GM19395 (cell line): ENCODE data around the gene CNGA1.

ENCODE experiments used
- ATAC-seq: cut with Tn5 transposase; IDR thresholded peaks from one replicate; pipeline ENCODE4 v1.9.1; 2021; ENCODE audit warnings: mild to moderate bottlenecking, moderate library complexity; ENCODE audit not compliant: unreplicated experiment

The CNGA1 gene

DNA sequence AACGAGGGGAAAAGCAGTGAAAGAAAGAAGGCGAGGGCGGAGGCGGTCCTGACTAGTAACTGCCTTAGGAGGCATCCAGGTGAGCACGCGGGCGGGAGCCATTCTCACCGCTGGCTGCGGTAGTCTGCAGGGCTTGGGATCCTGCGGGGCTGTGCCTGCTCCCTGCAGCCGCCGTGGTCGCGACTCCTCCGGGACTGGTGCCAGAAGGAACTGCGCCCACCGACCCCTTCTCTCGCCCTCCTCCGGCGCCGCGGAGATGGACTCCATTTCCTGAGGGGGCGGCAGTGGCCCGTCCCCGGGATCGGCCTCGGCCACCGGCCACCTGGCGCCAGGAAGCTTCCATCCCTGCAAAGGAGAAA is 102.6 kb downstream of the CNGA1 start:
- ATAC-seq: peak; percentile 31

DNA sequence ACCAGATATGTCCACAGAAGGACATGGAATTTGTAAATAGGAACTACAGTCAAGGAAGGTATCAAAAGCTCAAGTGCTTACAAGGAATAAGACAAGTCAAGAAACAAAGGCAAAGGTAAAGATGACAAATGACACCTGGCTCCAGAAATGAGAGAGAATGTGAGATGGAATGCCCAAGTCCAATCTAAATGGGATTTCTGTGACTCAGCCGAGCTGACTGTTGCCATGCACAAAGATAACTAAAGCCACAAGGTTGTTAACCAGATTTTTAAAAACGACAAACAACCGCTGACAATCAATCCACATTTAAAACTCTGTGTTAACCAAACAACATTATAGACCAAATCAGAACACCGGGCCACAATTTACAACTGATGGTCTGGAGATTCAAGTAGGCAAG is 103.2 kb downstream of the CNGA1 start:
- ATAC-seq: no peak

DNA sequence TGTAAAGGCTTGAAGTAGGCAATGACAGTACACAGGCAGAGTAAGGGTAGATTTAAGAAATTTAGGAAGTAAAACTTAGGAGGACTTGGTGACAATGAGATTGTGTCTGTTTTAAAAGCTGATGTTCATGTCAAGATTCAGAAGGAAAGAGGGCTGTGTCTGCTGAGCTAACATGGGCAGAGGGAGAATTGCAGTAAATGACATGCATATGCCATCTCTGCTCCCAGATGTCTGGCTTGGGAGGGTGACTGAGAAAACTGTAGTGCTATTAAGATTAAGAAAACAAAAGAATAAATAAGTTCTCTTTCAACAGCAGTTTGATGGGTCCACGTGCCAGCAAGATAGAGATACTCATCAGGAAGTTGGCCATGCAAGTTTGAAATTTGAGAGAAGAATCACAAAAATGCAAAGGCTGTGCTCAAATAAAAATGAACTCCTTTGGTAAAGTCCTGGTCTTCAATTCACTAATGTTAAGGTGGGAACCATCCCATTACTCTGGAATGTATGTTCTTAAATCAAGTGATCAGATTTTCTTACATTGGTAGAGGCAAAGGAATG is 109.3 kb downstream of the CNGA1 start:
- no peak for ATAC-seq

DNA sequence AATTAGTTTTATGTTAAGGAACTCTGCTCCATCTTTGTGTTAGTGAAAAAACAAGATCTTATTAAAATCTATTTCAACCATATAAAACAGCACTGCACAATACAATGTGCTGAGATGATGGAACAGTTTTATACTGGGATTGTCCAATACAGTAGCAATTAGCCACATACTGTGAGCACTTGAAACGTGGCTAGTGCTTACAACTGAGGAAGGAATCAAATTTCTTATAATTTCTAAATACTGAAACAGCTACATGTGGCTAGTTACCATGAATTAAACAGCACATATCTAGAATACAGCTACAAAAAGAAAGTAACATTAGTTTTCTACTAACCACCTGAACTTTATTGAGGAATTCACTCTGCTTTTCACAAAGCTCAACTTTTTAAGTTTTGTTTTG is 116.8 kb downstream of the CNGA1 start:
- no peak for ATAC-seq

DNA sequence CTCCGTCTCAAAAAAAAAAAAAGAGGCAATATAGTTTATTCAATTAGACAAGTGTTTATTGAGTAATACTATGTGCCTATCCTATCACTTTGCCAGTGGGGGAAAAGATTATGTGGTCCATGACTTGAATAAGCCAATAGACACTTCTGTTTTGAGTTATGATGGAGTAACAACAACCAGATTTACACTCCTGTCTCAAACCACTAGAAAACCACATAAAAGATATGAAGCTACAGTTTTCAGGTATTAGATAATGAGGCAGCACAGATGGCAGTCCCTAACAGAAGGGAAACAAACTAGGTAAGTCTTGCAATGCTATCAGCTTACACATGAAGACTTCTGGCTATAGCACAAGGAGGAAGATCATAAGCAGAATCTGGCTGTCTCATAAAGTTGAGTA is 124.6 kb downstream of the CNGA1 start:
- no peak for ATAC-seq
